GM19372 (cell line): Measurements from ENCODE around the gene DIAPH1.

Source experiments
- ATAC-seq: cut with Tn5 transposase; IDR thresholded peaks from one replicate; pipeline ENCODE4 v1.9.1; 2021; ENCODE audit warnings: mild to moderate bottlenecking, low read depth, moderate library complexity; ENCODE audit not compliant: unreplicated experiment

The DIAPH1 gene

GRCh38 chr5:141640698-141641097, 21.9 kb upstream of the DIAPH1 start:
- no peak for ATAC-seq

GRCh38 chr5:141640051-141640415, 21.2 kb upstream of the DIAPH1 start:
- ATAC-seq: no peak

DNA sequence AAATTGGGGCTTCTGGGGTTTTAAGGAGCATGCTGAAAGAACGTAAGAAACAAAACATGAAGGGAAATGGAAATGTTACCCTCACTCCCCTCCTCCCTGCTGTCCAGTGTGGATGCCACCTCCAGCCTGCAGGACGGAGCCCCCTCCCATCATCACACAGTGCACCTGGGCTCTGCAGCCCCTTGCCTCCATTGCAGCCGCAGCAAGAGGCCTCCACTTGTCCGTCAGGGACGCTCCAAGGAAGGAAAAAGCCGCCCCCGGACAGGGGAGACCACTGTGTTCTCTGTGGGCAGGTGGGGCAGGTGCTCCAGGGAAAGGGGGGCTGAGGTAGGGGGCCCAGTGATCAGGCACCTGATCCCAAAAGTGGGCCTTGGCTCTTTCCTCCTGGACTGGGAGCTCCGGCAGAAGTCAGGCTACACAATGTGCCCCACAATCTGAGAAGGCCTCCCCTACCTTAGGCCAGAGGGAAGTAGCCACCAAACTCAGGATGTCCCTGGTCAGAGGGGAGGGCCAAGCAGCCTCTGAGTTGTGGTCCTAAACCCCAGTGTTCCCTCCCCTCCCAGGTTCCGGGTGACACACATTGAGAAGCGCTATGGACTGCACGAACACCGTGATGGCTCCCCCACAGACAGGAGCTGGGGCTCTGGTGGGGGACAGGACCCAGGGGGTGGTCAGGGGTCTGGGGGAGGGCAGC, 20.7 kb upstream of the DIAPH1 start:
- ATAC-seq: no peak

- ATAC-seq: no peak
Observed at GRCh38 chr5:141638771-141639170, 20.0 kb upstream of the DIAPH1 start.

- no peak for ATAC-seq
Observed at GRCh38 chr5:141637767-141638419, 19.1 kb upstream of the DIAPH1 start.

DNA sequence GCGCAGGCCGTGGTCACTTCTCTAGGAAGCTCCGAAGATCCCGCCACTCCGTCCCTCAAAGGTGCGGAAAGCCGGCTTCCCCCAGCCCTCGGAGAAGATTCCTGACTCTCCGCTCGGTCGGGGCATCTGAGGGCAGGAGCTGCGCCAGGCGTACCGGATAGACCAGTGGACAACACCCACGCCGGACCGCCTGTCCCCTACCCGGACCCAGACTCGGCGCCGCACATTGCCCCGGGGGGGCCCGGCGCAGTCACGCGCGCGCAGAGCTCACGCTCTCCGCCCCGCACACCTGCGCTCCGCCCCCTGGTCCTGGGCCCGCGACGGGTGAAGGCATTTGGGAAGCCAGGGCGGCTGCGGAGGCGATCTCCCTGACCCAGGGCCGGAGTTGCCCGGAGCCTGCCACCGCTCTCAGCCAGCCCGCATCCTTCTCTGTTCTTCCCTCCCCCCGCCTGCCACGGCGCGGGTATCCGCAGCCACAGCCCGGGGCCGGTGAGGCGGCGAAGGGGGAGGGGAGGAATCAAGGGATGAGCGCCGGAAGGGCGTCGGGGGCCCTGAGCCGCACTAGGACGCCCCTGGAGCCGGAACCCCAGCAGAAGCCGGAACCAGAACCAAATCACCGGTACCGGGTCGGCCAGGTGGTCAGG, 18.4 kb upstream of the DIAPH1 start:
- peak; percentile 20 for ATAC-seq

DNA sequence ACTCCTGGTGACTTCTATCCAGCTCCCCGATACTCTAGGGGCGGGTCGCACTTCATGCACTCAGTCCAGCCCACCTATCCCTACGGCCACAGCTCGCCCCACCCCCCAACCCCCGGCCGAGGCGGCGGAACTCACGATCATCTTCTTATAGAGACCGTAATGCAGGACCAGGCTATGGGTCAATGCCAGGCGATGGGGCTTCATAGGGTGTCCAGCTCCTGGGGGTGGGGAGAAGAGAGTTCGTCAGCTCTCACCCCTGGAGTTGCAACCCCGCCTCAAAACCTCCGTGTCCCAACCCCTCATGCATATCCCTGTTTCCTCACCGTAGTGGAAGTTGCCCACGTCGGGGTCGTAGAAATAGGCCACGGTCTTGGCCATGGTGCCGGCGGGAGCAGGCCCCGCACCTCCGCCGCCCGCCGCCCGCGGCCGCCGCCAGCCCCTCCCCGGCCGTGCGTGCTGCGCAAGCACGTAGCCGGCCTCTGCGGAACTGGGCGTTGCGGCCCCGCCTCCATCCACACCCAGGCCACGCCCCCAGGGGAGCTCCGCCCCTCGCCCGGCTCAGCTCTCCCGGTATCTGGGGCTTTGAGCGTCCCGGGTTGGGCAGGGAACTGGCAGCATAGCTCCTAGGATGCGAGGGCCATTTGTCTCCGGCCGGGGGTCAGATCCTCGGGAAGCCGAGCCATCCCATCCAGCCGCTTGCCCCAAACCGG, 17.8 kb upstream of the DIAPH1 start, which contains the start of the genes HDAC3 and RELL2:
Gene HDAC3, minus strand, starts transcription at position 437 of the 710 bp plus-strand sequence. Its CDS starts 59 bp downstream, at position 378.
Gene RELL2, plus strand, starts transcription at position 585 of the 710 bp plus-strand sequence. CDS start 1,229 bp downstream, outside the sequence.
- ATAC-seq: peak; percentile 72

DNA sequence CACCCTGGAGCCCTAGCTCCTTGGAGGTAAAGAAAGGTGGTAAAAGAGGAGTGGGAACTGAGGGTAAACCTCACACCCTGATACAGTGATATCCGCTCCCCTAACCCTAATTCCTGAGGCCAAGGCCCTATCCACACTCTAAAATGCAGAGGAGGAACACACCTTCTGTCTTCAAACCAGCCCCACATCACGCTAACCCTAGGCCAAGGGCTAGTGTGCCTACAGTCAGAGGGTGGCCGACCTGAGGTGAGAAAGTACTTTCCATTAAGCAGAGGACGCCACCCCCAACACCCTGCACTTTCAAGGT, 17.3 kb upstream of the DIAPH1 start:
- no peak for ATAC-seq

DNA sequence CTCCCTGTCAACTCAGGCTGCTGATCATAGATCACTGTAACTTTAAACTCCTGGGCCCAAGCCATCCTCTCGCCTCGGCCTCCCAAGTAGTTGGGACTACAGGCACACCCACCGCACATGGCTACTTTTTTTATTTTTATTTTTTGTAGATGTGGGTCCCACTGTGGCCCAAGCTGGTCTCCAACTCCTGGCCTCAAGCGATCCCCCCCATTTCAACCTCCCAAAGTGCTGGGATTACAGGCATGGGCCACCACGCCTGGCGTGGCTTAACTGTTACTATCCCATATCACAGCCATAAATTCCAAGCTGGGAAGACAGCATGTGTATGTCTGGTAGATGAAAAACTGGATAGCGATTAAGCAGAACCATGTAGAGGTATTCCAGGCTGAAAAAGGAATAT, 16.8 kb upstream of the DIAPH1 start:
- ATAC-seq: no peak

DNA sequence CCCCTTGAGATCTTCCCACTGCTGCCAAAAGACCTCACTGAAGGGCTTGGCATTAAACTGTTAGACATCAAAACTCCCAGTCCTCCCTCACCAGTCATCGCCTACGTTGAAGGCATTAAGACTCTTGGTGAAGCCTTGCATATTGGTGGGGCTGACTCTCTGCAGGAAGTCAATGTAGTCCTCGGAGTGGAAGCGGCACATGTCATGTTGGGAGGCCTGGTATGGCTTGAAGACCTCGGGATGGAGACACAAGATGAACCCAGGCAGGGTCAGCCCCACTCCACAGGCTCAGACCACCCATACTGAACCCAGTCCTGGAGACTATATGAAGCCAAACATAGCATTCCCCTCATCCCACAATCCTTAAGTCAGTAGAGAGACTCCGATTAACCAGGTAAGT, 15.9 kb upstream of the DIAPH1 start:
- no peak for ATAC-seq

DNA sequence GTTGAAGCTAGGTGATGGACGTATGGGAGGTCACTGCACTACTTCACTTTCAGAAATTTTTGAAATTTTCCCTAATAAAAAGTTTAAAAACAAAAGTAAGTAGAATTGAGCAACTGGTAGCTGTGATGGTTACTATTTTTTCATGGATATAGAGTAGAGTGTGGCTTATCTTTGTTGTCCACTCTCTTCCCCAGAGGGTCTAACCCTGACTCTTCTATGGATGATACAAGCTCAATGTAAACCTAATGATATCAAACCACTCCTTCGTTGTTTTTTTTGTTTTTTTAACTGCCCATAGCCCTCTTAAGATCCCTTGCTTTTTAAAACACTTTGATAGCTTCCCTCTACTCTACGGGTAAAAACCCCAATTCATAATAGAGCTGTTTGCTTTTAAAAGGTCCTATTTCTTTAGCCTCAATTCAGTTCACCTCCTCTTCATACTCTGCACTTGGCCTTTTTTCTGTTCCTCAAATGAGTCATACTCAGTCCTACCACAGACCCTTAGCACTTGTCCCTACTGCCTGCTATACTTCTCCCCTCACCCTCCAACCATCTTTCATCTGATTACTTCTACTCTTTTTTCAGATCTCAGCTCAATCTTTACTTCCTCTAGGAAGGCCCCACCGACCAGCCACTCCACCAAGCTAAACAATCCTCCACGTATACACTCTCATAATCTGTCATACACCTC, 15.2 kb upstream of the DIAPH1 start:
- peak; percentile 58 for ATAC-seq

- no peak for ATAC-seq
Observed at GRCh38 chr5:141632650-141633049, 13.8 kb upstream of the DIAPH1 start.

DNA sequence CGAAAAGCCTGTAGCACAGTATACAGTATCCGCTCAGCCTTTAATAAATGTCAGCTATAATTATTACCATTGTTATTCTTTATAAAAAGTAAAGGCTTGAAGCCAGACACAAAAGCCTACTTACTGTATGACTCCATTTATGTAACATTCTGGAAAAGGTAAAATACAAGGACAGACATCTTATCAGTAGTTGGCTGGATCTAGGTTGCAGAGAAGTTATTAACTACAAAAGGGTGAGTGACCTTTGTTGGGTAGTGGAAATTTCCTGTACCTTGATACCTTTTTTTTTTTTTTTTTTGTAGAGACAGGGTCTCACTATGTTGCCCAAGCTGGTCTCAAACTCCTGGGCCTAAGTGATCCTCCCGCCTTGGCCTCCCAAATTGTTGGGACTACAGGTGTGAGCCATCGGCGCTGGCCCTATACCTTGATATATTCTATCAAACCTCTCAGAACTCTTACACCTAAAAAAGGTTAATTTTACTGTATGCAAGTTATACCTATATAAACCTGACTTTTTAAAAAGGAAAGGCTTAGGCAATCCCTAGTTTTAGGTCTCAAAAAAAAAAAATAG, 11.9 kb upstream of the DIAPH1 start:
- no peak for ATAC-seq

DNA sequence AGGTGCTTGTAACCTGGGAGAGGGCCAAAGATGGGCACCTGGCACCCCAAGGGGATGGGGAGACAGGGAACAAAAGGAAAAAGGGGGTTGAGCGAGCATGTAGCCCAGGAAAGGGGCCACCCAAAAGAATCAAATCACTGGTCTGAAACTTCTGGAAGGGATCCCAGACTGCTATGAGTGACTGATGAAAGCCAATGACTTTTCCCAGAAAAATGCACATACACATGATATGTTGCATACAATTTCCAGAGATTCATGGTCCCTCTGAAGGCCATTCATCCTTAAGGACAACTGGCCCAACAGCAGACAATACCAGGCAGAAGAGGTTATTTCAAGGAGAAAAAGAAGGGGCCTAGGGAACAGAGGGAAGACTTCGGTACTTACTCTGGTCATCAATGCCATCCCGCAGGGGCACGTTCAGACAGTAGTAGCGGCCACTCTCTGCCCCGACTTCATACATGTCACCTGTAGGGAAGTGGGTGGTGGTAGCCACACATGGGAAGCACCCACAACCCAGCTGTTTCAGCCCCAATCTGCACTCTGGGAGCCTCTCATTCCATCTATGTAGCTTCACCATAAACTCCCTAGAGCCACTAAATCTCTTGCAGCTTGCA, 9.5 kb upstream of the DIAPH1 start:
- no peak for ATAC-seq

DNA sequence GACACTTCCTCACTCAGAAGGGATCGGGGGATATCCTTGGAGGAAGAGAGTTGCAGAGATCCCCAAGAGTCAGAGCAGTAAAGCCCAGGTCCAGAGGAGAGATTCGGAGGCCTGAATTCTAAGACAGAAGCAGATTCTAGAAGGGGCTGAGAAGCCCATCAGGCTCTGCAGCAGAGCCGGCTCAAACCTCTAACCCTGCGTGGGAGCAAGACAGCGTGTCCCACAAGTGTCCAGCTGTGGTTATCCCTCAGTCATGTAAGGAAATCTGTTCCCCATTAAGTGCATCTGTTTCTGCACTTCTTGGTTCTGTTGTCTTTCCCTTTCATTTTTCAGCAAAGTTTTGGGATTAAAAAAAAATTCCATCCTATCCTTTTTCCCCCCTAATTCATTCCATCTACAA, 4.8 kb upstream of the DIAPH1 start:
- no peak for ATAC-seq

- ATAC-seq: peak; percentile 51
Observed at GRCh38 chr5:141623186-141623585, 4.4 kb upstream of the DIAPH1 start.

DNA sequence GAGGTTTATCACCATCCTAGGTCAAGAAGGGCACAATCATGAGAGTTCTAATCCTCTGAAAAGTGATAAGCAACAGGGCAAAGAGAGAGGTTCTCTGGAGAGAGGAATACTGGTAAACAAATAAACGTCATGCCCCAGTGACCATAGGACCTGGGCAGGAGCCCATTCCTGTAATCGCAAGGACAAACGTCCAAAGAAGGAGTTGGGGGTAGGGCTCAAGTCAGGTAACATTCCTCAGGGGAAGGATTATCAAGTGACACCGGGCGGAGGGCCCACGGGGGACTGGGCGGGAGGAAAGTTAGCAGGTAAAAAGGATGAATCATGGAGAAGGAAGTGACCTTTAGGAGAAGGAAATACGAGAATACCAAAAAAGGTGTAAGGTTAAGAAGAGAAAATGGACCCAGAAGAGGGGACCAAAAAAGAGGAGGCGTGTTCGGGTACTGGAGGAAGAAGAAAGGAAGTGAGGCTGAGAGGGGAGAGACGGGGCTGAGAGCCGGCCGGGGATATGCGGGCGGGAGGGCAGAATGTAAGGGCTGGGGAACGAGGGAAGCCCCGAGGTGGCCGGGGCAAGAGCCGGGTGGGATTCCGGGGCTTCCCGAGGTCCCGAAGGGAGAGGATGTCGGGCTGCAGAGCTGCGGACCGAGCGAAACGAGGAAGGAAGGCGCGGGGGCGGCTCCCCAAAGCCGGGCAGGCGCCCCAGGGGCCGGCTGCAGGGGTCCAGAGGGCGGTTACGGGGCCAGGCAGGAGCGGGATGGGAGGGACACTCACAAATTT, 583 bp downstream of the DIAPH1 start:
- peak; percentile 25 for ATAC-seq

DNA sequence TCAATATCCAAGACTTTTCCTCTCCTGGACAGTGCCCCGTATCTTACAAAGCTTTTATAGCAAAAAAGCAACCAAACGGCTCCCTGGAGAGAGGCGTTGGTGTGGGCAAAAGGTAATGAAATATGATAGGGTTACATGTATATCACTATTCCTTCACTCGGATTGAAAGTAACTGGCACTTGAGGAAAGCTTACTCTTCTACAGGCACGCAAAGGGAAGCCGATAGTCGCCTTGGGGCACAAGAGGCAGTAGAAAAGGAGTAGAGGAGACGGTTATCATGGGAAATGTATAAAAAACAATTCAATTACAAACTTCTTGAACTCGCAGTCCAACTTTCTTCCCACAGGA, 1.1 kb downstream of the DIAPH1 start:
- no peak for ATAC-seq

DNA sequence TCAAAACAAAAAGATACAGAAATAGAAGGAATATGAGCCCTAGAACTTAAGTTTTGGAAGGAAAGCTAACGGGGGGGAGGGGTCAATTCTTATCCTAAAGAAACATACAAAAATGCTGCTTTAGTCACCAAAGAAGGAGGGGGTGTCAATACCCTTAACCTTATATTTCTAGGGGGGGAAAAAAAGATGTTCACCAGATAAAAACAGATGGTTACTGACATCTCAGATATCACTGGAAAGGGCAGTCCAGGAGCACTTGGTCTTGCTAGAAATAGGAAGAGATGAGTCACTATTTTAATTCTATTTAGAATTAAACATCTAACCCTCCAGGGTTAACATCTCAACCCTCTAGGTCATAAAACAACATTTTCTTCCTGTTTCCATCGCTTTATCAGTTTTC, 1.7 kb downstream of the DIAPH1 start:
- ATAC-seq: no peak
